Brain microvascular endothelial cell (primary cell): ENCODE measurements around the gene EPHA10.

Experiments
- DNase-seq: peaks from one replicate; pipeline ENCODE4 v3.0.0-alpha.2; 2020
- H3K27ac ChIP-seq: fragments of 250-450 bp; sonication (Bioruptor Pico); 2 replicates; pipeline ENCODE4 v1.5.1; 2020; ENCODE audit warnings: mild to moderate bottlenecking, moderate library complexity
- H3K27me3 ChIP-seq: fragments of 250-450 bp; sonication (Bioruptor Pico); replicated peaks from 2 replicates; pipeline ENCODE4 v1.5.1; 2020; ENCODE audit warnings: mild to moderate bottlenecking
- H3K36me3 ChIP-seq: fragments of 250-450 bp; sonication (Bioruptor Pico); replicated peaks from 2 replicates; pipeline ENCODE4 v1.5.1; 2020; ENCODE audit warnings: mild to moderate bottlenecking
- H3K4me3 ChIP-seq: 2 replicates; pipeline ENCODE4 v1.5.1; 2011; ENCODE audit warnings: low read depth, mild to moderate bottlenecking, control low read depth, low read length, moderate library complexity
- in situ Hi-C: cut with HindIII; loops from 2 replicates; pipeline ENCODE4 v1.10.0; 2017; ENCODE audit warnings: low sequenced_read_pairs, low pct_ligation_motif_present
- TF ChIP-seq, protein P1 (sequence below): IDR thresholded peaks from 2 replicates; pipeline ENCODE4 v1.5.1; 2011; ENCODE audit warnings: low read depth, mild to moderate bottlenecking, moderate library complexity, low read length, control low read depth, inconsistent platforms; ENCODE audit errors: missing control alignments

The EPHA10 gene

GRCh38 chr1:37732111-37732780 lies 32.7 kb downstream of the EPHA10 start:
- H3K27ac ChIP-seq: no peak overlapping the region
- in situ Hi-C loops: no loop called here
- H3K27me3 ChIP-seq: peaks cover 4% of the 10 kb centered on the region
- H3K4me3 ChIP-seq: no peak overlapping the region
- no peak for DNase-seq
- TF ChIP-seq, protein P1, sequence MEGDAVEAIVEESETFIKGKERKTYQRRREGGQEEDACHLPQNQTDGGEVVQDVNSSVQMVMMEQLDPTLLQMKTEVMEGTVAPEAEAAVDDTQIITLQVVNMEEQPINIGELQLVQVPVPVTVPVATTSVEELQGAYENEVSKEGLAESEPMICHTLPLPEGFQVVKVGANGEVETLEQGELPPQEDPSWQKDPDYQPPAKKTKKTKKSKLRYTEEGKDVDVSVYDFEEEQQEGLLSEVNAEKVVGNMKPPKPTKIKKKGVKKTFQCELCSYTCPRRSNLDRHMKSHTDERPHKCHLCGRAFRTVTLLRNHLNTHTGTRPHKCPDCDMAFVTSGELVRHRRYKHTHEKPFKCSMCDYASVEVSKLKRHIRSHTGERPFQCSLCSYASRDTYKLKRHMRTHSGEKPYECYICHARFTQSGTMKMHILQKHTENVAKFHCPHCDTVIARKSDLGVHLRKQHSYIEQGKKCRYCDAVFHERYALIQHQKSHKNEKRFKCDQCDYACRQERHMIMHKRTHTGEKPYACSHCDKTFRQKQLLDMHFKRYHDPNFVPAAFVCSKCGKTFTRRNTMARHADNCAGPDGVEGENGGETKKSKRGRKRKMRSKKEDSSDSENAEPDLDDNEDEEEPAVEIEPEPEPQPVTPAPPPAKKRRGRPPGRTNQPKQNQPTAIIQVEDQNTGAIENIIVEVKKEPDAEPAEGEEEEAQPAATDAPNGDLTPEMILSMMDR: no peak
- no peaks in the 10 kb centered on the region for H3K36me3 ChIP-seq

DNA sequence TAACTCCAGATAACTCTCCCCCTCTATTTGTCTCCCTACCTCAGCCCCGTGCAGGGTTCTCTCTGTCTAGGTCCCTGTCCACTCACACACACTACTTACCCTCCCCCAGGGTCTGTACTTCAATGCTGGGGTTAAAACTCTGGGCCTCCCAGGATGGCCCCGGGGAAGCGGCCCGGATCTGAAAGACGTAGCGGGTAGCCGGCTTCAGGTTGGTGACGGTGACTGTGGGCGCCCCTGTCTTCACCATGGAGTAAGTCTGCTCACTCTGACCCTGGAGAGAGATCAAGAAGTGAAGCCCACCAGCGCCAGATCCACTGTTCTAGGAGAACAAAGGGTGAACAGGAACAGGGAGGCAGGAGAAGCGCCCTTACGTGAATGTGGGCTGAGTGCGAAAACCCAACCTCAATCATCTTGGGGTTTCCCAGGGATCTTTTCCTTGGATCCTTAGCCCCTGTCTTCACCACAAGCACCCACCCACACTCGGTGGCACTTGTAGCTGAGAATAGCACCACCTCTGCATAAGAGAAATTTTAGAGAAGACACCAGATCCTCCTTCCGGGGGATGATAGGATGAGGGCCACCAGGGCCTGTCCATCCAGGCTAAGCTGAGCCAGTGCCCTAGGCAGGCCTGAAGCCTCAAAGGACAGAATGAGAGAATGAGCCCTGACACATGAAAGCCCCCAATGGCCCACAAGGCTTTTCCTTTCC lies 33.5 kb downstream of the EPHA10 start:
- Histone ChIP-seq H3K4me3 (no peak overlapping the region), H3K36me3 (no peaks in the 10 kb centered on the region), H3K27ac (no peak overlapping the region), H3K27me3 (peaks cover 6% of the 10 kb centered on the region)
- no peak for DNase-seq
- TF ChIP-seq, protein P1: no peak
- in situ Hi-C loops: no loop called here

DNA sequence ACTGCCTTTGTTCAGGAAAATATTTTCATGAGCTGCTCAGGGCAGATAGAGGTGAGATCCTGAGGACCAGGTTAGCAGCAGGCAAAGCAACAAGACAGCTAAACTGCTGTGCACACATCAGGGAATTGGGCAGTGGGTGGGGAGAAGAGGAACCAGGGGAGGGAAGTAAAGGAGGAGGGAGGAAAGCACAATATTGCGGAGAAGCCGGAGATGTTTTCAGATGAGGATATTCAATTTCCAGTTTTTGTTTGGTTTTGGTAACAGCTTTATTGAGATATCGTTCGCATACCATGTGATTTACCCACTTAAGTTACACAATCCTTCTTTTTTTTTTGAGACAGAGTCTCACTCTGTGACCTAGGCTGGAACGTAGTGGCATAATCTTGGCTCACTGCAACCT lies 34.5 kb downstream of the EPHA10 start:
- Histone ChIP-seq H3K36me3 (no peaks in the 10 kb centered on the region), H3K4me3 (no peak overlapping the region), H3K27ac (no peak overlapping the region), H3K27me3 (peaks cover 6% of the 10 kb centered on the region)
- TF ChIP-seq, protein P1: no peak
- in situ Hi-C loops: no loop called here
- DNase-seq: no peak

GRCh38 chr1:37728416-37728815 lies 36.5 kb downstream of the EPHA10 start:
- in situ Hi-C loops: no loop called here
- no peaks in the 10 kb centered on the region for H3K36me3 ChIP-seq
- DNase-seq: no peak
- peaks cover 6% of the 10 kb centered on the region for H3K27me3 ChIP-seq
- TF ChIP-seq, protein P1: no peak
- H3K27ac ChIP-seq: no peak overlapping the region
- no peak overlapping the region for H3K4me3 ChIP-seq

DNA sequence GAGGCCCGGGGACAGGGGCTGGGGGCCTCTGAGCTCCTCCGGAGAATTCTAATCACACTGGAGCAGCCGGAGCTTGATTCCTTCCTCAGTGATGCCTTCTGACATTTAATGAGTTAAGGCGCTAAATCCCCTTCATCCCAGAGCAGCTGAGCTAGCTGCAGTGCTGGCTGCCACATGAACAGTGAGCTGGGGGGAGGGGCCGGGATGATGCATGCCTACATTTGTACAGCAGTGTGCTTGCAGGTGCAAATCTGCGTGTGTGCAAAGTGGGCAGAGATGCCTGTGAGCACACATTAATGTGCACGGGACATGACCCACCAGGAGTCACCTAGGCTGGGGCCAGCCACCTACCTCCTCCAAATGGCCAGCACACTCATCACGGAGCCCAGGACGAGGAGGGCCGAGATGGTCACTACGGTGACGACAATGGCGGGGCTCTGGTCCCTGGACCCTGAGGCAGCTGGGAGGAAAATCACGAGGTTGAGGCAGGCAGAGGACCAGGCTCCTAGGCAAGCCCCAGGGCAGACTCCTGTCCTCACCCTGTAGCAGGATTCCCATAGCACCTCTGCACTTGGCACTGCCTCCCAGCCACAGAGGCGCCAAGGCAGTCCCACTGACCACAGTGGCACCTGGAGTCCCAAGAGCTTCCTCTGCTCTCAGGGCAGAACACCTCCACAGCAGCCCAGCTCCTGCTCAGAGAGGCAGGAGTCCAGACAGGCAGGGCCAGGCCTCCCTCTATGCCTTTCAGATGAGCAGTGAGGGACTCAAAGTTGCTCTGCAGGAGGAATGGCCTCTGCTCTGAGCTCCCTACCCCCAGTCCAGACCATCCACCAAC lies 38.0 kb downstream of the EPHA10 start:
- DNase-seq: no peak
- Histone ChIP-seq H3K36me3 (no peaks in the 10 kb centered on the region), H3K4me3 (no peak overlapping the region), H3K27ac (no peak overlapping the region), H3K27me3 (peaks cover 3% of the 10 kb centered on the region)
- in situ Hi-C loops: no loop called here
- TF ChIP-seq, protein P1: no peak
